ENCODE results near the gene PGM2L1.
"Not testable (repeated sequence)": the region's sequence is repeated elsewhere in the genome, so short reads cannot be mapped to it uniquely, and the experiment has no call there.

PGM2L1 gene

GRCh38 chr11:74418509-74418895, 20.3 kb upstream of the PGM2L1 start:
- no peak for TF ChIP-seq CTCF (conservative IDR thresholded peaks at IDR 0.05; ENCODE audit: control insufficient read depth, insufficient read depth, low read depth, low read length)
- peak; percentile 81 for DNase-seq (ENCODE audit: low read depth)

GRCh38 chr11:74417860-74418508, 19.8 kb upstream of the PGM2L1 start:
- DNase-seq (ENCODE audit: low read depth) = no peak
- no peak overlapping the region for H3K4me3 ChIP-seq (ENCODE audit: control insufficient read depth, low read depth, low read length)
- no peak for TF ChIP-seq CTCF (conservative IDR thresholded peaks at IDR 0.05; ENCODE audit: control insufficient read depth, insufficient read depth, low read depth, low read length)

More at GRCh38 chr11:74418509-74418895, 20.3 kb upstream of the PGM2L1 start:
- H3K4me3 ChIP-seq (ENCODE audit: control insufficient read depth, low read depth, low read length) = no peak overlapping the region

- peak; percentile 42 for DNase-seq (ENCODE audit: low read depth)
- no peak for TF ChIP-seq CTCF (conservative IDR thresholded peaks at IDR 0.05; ENCODE audit: control insufficient read depth, insufficient read depth, low read depth, low read length)
Measured at GRCh38 chr11:74417379-74417804, 19.2 kb upstream of the PGM2L1 start.

GRCh38 chr11:74416974-74417373, 18.7 kb upstream of the PGM2L1 start:
- H3K4me3 ChIP-seq (ENCODE audit: control insufficient read depth, low read depth, low read length); DNase-seq (ENCODE audit: low read depth): not testable (repeated sequence)

More at GRCh38 chr11:74417379-74417804, 19.2 kb upstream of the PGM2L1 start:
- no peak overlapping the region for H3K4me3 ChIP-seq (ENCODE audit: control insufficient read depth, low read depth, low read length)

GRCh38 chr11:74412733-74413359, 14.6 kb upstream of the PGM2L1 start:
- no peak overlapping the region for H3K4me3 ChIP-seq (ENCODE audit: control insufficient read depth, low read depth, low read length)
- DNase-seq (ENCODE audit: low read depth) = no peak
- no peak for TF ChIP-seq CTCF (conservative IDR thresholded peaks at IDR 0.05; ENCODE audit: control insufficient read depth, insufficient read depth, low read depth, low read length)

- peak; percentile 15 for DNase-seq (ENCODE audit: low read depth)
- TF ChIP-seq CTCF (conservative IDR thresholded peaks at IDR 0.05; ENCODE audit: control insufficient read depth, insufficient read depth, low read depth, low read length) = no peak
Measured at GRCh38 chr11:74412321-74412720, 14.1 kb upstream of the PGM2L1 start.

GRCh38 chr11:74409633-74410032, 11.4 kb upstream of the PGM2L1 start:
- no peak for DNase-seq (ENCODE audit: low read depth)
- H3K4me3 ChIP-seq (ENCODE audit: control insufficient read depth, low read depth, low read length) = no peak overlapping the region
- no peak for TF ChIP-seq CTCF (conservative IDR thresholded peaks at IDR 0.05; ENCODE audit: control insufficient read depth, insufficient read depth, low read depth, low read length)

More at GRCh38 chr11:74412321-74412720, 14.1 kb upstream of the PGM2L1 start:
- no peak overlapping the region for H3K4me3 ChIP-seq (ENCODE audit: control insufficient read depth, low read depth, low read length)
